ENCODE measurements around the gene FBXL16. TPM values are rescaled to one million over a fixed set of nuclear protein-coding genes. Genes with fewer than 3 reads are reported as not detected.

FBXL16 gene
- total and polyA plus RNA-seq, 2 of the 13 experiments (the other 11 are each of a cell fraction or from before 2014, with no cell fraction given) = 0.22 to 2.0 TPM

DNA sequence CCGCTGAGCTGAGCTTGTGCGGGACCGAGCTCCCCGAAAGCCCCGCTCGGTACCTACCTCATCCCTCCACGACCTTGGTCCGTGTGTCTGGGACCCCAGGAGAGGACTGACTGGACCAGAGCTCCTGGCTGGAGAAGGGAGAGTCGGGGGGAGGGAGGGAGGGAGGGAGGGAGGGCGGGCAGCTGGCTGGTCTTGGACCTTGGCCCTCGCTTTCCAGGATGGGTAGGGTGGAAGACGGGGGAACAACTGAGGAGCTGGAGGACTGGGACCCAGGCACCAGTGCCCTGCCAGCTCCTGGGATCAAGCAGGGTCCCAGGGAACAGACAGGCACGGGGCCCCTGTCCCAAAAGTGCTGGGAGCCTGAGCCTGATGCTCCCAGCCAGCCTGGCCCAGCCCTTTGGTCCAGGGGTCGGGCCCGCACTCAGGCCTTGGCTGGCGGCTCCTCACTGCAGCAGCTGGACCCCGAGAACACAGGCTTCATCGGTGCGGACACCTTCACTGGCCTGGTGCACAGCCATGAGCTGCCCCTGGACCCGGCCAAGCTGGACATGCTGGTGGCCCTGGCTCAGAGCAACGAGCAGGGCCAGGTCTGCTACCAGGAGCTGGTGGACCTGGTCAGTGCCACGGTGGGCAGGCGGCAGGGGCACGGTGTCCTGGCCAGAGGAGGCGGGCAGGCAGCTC is 29.6 kb downstream of the FBXL16 start (continued):
- TF ChIP-seq, protein P1, sequence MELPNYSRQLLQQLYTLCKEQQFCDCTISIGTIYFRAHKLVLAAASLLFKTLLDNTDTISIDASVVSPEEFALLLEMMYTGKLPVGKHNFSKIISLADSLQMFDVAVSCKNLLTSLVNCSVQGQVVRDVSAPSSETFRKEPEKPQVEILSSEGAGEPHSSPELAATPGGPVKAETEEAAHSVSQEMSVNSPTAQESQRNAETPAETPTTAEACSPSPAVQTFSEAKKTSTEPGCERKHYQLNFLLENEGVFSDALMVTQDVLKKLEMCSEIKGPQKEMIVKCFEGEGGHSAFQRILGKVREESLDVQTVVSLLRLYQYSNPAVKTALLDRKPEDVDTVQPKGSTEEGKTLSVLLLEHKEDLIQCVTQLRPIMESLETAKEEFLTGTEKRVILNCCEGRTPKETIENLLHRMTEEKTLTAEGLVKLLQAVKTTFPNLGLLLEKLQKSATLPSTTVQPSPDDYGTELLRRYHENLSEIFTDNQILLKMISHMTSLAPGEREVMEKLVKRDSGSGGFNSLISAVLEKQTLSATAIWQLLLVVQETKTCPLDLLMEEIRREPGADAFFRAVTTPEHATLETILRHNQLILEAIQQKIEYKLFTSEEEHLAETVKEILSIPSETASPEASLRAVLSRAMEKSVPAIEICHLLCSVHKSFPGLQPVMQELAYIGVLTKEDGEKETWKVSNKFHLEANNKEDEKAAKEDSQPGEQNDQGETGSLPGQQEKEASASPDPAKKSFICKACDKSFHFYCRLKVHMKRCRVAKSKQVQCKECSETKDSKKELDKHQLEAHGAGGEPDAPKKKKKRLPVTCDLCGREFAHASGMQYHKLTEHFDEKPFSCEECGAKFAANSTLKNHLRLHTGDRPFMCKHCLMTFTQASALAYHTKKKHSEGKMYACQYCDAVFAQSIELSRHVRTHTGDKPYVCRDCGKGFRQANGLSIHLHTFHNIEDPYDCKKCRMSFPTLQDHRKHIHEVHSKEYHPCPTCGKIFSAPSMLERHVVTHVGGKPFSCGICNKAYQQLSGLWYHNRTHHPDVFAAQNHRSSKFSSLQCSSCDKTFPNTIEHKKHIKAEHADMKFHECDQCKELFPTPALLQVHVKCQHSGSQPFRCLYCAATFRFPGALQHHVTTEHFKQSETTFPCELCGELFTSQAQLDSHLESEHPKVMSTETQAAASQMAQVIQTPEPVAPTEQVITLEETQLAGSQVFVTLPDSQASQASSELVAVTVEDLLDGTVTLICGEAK (IDR thresholded peaks at IDR 0.05) = no peak
- TF ChIP-seq, protein P1 (CRISPR knock-in tag; IDR thresholded peaks at IDR 0.05) = no peak
- TF ChIP-seq BCL6 (CRISPR knock-in tag; IDR thresholded peaks at IDR 0.05) (peak; percentile 57), ZNF3 (CRISPR knock-in tag; IDR thresholded peaks at IDR 0.05) (no peak), ZNF333 (CRISPR knock-in tag; IDR thresholded peaks at IDR 0.05; ENCODE audit: borderline replicate concordance) (0 out of 2 replicates have a peak, but pooled peaks have one; percentile 14), NCOA2 (CRISPR knock-in tag; IDR thresholded peaks at IDR 0.05) (peak; percentile 27; the same call in 1 of the 2 replicates), FOXM1 (CRISPR knock-in tag; IDR thresholded peaks at IDR 0.05) (no peak), LCORL (IDR thresholded peaks at IDR 0.05) (no peak), LCORL (CRISPR knock-in tag; IDR thresholded peaks at IDR 0.05) (0 out of 2 replicates have a peak, but pooled peaks have one; percentile 26), ZNF790 (CRISPR knock-in tag; IDR thresholded peaks at IDR 0.05; ENCODE audit: borderline replicate concordance) (no peak)
- TF ChIP-seq, protein P2, sequence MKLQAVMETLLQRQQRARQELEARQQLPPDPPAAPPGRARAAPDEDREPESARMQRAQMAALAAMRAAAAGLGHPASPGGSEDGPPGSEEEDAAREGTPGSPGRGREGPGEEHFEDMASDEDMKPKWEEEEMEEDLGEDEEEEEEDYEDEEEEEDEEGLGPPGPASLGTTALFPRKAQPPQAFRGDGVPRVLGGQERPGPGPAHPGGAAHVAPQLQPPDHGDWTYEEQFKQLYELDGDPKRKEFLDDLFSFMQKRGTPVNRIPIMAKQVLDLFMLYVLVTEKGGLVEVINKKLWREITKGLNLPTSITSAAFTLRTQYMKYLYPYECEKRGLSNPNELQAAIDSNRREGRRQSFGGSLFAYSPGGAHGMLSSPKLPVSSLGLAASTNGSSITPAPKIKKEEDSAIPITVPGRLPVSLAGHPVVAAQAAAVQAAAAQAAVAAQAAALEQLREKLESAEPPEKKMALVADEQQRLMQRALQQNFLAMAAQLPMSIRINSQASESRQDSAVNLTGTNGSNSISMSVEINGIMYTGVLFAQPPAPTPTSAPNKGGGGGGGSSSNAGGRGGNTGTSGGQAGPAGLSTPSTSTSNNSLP (IDR thresholded peaks at IDR 0.05; ENCODE audit: low read depth, low read length) = no peak
- TF ChIP-seq, protein P3, sequence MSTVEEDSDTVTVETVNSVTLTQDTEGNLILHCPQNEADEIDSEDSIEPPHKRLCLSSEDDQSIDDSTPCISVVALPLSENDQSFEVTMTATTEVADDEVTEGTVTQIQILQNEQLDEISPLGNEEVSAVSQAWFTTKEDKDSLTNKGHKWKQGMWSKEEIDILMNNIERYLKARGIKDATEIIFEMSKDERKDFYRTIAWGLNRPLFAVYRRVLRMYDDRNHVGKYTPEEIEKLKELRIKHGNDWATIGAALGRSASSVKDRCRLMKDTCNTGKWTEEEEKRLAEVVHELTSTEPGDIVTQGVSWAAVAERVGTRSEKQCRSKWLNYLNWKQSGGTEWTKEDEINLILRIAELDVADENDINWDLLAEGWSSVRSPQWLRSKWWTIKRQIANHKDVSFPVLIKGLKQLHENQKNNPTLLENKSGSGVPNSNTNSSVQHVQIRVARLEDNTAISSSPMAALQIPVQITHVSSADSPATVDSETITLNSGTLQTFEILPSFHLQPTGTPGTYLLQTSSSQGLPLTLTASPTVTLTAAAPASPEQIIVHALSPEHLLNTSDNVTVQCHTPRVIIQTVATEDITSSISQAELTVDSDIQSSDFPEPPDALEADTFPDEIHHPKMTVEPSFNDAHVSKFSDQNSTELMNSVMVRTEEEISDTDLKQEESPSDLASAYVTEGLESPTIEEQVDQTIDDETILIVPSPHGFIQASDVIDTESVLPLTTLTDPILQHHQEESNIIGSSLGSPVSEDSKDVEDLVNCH (CRISPR knock-in tag; IDR thresholded peaks at IDR 0.05) = no peak
- TF ChIP-seq, protein P4, sequence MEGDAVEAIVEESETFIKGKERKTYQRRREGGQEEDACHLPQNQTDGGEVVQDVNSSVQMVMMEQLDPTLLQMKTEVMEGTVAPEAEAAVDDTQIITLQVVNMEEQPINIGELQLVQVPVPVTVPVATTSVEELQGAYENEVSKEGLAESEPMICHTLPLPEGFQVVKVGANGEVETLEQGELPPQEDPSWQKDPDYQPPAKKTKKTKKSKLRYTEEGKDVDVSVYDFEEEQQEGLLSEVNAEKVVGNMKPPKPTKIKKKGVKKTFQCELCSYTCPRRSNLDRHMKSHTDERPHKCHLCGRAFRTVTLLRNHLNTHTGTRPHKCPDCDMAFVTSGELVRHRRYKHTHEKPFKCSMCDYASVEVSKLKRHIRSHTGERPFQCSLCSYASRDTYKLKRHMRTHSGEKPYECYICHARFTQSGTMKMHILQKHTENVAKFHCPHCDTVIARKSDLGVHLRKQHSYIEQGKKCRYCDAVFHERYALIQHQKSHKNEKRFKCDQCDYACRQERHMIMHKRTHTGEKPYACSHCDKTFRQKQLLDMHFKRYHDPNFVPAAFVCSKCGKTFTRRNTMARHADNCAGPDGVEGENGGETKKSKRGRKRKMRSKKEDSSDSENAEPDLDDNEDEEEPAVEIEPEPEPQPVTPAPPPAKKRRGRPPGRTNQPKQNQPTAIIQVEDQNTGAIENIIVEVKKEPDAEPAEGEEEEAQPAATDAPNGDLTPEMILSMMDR (CRISPR knock-in tag; IDR thresholded peaks at IDR 0.05) = no peak
